NB4 (cell line): ENCODE results near the gene CFAP99.

Experiments used
- DNase-seq: peaks from one replicate; pipeline ENCODE4 v3.0.0; 2010; ENCODE audit warnings: low read depth
- H3K4me3 ChIP-seq: one replicate; pipeline ENCODE4 v1.5.1; 2011; ENCODE audit warnings: mild to moderate bottlenecking, low read depth, low read length, moderate library complexity
- CTCF ChIP-seq: IDR thresholded peaks from one replicate; pipeline ENCODE4 v1.5.1; 2012; ENCODE audit warnings: low read depth, low read length
- MAX ChIP-seq: IDR thresholded peaks from 2 replicates; pipeline ENCODE4 v1.6.1; 2011; ENCODE audit warnings: low read depth, low read length
- MYC ChIP-seq: IDR thresholded peaks from 2 replicates; pipeline ENCODE4 v1.6.1; 2011; ENCODE audit warnings: low read depth, low read length
- POLR2A ChIP-seq: IDR thresholded peaks from 2 replicates; pipeline ENCODE4 v1.6.1; 2011; ENCODE audit warnings: mild to moderate bottlenecking; ENCODE audit not compliant: insufficient read length; ENCODE audit errors: extremely low read depth

The CFAP99 gene

GRCh38 chr4:2494992-2495391, 76.2 kb downstream of the CFAP99 start:
- no peak for DNase-seq
- no peak overlapping the region for H3K4me3 ChIP-seq
- TF ChIP-seq MAX (no peak), POLR2A (no peak), MYC (no peak), CTCF (no peak)

- TF ChIP-seq POLR2A (no peak), MYC (no peak), CTCF (no peak), MAX (no peak)
- H3K4me3 ChIP-seq = no peak overlapping the region
- no peak for DNase-seq
Measured at GRCh38 chr4:2497324-2497723, 78.6 kb downstream of the CFAP99 start.

- H3K4me3 ChIP-seq = no peak overlapping the region
- TF ChIP-seq MAX (no peak), MYC (no peak), CTCF (no peak), POLR2A (no peak)
- DNase-seq = no peak
Measured at GRCh38 chr4:2497931-2498330, 79.2 kb downstream of the CFAP99 start.

- no peak for DNase-seq
- TF ChIP-seq POLR2A (no peak), CTCF (no peak), MAX (no peak), MYC (no peak)
- H3K4me3 ChIP-seq = no peak overlapping the region
Measured at GRCh38 chr4:2500547-2500946, 81.8 kb downstream of the CFAP99 start.

GRCh38 chr4:2501034-2501594, 82.4 kb downstream of the CFAP99 start:
- TF ChIP-seq MYC (no peak), POLR2A (no peak), MAX (no peak), CTCF (no peak)
- DNase-seq = no peak
- H3K4me3 ChIP-seq = no peak overlapping the region

- TF ChIP-seq POLR2A (no peak), CTCF (no peak), MYC (no peak), MAX (no peak)
- DNase-seq = no peak
- no peak overlapping the region for H3K4me3 ChIP-seq
Measured at GRCh38 chr4:2503809-2504208, 85.1 kb downstream of the CFAP99 start.
